IPS DF 19.7 (cell line): ENCODE results near the gene CCDC117.
"Not testable (repeated sequence)": the region's sequence is repeated elsewhere in the genome, so short reads cannot be mapped to it uniquely, and the experiment has no call there.

Experiments used
- DNase-seq: peaks from one replicate; pipeline ENCODE4 v3.0.0-alpha.2; 2013; ENCODE audit warnings: low read depth, low spot score

CCDC117 gene, protein sequence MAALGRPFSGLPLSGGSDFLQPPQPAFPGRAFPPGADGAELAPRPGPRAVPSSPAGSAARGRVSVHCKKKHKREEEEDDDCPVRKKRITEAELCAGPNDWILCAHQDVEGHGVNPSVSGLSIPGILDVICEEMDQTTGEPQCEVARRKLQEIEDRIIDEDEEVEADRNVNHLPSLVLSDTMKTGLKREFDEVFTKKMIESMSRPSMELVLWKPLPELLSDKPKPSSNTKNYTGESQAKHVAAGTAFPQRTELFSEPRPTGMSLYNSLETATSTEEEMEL

DNA sequence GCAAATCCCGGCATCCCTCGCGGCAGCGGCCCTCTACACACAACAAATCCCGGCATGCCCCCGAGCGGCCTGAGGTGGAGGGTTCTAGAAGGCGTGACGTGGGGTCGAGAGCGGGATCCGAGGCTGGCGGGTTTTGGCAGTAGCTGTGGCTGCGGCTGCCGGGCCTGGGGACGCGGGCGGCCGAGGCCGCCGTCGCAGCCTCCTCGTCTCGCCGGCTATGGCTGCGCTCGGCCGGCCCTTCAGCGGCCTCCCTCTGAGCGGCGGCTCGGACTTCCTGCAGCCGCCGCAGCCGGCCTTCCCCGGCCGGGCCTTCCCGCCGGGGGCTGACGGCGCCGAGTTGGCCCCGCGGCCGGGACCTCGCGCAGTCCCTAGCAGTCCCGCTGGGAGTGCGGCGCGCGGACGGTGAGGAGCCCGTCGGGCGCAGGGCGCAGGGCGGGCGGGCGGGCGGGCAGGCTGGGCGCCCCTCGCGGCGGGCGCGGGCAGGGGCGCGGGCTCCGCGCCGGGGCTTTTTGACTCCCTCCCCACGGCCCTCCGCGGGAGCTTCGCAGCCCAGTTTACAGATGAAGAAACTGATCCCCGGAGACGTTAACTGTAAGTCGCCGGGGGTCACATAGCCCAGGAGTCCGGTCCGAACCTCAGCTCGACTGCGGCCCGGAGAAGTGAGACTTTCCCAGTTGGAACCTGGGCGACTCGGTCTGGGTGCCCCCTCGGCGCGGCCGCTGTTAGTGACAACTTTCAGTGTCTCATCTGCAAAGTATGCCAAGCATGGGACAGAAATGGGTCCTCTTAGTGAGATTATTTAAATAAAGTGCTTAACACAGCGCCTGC is at the start of gene CCDC117:
Gene CCDC117, plus strand, starts transcription at position 63 of the 828 bp plus-strand sequence. Its CDS starts 155 bp downstream, at position 218.
- DNase-seq = peak; percentile 95

DNA sequence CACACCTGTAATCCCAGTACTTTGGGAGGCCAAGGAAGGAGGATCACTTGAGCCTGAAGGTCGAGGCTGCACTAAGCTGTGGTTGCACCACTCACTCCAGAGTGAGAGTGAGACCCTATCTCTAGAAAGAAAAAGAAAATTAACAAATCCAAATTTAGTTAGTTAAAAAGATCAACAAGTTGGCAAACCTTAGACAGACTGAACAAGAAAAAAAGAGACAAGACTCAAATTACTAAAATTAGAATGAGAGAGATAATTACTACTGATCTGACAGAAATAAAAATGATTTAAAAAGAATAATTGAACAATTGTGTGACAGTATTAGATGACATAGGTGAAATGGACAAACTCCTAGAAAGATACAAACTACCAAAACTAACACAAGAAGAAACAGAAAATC is 44.5 kb upstream of the CCDC117 start:
- DNase-seq = no peak

- no peak for DNase-seq
Observed at GRCh38 chr22:28728621-28729313, 43.7 kb upstream of the CCDC117 start.

- no peak for DNase-seq
Observed at GRCh38 chr22:28730179-28730578, 42.3 kb upstream of the CCDC117 start.

- no peak for DNase-seq
Observed at GRCh38 chr22:28734393-28734792, 38.1 kb upstream of the CCDC117 start.

DNA sequence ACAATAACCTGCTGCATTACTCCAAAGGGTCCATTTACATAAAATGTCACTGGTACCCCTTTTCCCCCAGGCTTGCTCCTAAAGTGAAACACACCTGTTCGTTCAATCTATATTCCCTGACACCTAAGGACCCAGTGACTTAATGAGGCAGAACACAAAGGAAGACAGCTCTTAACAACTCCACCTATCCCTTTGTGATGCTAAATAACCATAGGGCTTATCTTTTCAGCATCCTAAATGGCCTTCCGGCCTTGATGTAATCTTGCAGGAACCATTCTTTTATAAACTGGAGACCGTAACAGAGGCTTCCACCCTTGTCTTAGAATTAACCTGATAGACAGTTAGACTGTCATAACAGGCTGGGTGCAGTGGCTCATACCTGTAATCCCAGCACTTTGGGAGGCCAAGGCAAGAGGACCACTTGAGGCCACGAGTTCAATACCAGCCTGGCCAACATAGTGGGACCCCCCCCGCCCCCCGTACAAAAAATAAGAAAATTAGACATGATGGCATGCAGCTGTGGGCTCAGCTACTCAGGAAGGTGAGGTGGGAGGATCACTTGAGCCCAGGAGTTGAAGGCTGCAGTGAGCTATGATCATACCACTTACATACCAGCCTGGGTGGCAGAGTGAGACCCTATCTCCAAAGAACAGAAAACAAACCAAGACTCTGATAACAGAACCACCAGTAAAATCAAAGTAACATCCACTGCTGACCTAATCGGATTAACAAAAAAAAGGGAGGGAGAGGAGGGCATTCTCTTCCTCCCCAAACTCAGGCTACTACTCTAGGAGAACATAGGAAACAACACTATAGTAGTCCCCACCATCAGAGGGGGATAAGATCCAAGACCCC is 36.0 kb upstream of the CCDC117 start:
- no peak for DNase-seq

DNA sequence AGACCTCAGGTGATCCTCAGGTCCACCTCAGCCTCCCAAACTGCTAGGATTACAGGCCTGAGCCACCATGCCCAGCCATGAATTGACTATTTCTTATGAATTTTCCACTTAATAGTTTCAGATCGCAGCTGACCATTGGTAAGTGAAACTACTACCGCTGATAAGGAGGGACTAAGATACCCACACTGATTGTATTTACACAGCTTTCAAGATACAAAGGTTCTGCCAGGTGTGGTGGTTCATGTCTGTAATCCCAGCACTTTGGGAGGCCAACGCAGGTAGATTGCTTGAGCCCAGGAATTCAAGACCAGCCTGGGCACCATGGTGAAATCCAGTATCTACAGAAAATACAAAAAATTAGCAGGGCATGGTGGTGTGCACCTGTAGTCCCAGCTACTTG is 34.8 kb upstream of the CCDC117 start:
- no peak for DNase-seq

DNA sequence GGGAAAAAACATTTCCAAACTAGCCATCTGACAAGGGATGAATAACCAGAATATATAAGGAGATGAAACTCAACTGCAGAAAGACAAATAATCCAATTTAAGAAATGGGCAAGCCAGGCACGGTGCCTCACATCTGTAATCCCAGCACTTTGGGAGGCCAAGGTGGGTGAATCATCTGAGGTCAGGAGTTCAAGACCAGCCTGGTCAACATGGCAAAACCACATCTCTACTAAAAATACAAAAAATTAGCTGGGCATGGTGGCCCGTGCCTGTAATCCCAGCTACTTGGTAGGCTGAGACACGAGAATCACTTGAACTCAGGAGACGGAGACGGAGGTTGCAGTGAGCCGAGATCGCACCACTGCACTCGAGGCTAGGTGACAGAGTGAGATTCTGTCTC is 33.6 kb upstream of the CCDC117 start:
- not testable (repeated sequence) for DNase-seq

DNA sequence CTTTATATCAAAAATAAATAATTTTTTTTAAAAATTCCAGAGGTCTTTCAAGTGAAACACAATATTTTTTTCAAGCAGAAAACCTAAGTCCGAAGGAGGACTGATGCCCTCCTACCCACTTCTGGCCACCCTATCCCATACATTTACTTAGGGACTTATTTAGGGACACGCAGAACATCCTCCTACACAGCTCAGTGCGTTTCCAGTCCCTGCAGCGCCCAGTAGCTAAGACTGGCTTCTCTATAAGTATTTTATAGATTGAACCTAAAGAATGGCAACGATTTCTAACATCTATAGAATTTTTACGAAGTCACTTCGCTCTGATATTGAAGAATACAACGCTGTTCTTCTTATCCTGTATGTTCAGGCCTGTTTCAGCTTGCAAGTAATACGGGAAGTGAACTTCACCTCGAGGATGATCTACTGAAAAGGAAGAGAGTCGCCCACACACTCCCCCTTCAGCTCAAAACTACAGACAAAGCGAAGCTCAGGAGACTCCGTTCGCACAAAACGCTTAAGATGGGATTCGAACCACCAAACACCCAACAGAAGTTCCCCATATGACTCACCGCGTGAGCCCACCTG is 31.2 kb upstream of the CCDC117 start:
- DNase-seq = no peak

DNA sequence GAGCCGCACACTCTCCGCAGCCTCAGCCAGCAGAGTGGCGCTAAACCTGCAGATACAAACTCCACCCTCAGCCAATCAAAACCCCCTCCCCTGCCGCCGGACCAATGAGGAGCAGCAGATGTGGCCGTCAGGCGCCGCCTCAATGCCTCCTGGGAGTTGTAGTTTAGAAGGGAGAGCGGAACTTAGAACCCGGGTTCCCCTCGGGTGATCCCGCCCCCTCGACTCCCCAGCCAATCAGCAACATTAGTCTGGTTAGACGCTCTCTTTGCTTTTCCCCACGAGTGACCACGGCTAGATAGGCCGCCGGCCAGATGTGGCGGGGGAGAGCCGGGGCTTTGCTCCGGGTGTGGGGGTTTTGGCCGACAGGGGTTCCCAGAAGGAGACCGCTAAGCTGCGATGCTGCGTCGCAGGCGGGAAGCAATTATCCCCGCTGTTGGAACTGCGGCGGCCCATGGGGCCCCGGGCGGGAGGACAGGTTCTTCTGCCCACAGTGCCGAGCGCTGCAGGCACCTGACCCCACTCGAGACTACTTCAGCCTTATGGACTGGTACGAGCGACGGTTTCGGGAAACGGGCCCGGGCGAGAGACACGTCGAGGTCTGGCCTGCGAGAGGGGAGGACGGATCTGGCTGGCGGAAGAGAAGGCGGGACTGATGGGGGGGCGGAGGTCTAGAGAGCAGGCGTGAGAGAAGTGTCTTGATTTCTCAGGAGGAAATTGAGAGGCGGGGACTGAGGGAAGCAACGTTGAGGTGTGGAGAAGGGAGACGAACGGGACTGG is 30.5 kb upstream of the CCDC117 start, which contains the start of the genes CHEK2 and HSCB:
Gene CHEK2, minus strand, starts transcription at position 36 of the 777 bp plus-strand sequence. CDS start 7,099 bp downstream, outside the sequence.
Gene HSCB, plus strand, starts transcription at position 255 of the 777 bp plus-strand sequence. Its CDS starts 57 bp downstream, at position 312.
- peak; percentile 99 for DNase-seq

- no peak for DNase-seq
Observed at GRCh38 chr22:28742562-28742962, 29.9 kb upstream of the CCDC117 start.

DNA sequence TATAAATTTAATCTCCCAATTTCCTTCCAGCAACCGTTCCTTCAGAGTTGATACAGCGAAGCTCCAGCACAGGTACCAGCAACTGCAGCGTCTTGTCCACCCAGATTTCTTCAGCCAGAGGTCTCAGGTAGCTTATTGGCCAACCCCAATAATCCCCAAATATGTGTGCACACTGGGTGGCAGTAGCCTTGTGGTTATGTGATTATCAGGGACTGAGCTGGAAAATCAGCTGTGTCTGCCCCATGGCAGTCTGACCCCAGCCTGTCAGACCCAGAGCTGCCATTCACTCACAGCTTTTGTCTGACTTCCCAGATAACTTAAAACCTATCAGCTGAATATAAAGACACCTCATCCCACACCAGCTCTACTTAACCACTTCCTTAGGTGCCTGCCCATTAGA is 28.6 kb upstream of the CCDC117 start:
- DNase-seq = no peak

DNA sequence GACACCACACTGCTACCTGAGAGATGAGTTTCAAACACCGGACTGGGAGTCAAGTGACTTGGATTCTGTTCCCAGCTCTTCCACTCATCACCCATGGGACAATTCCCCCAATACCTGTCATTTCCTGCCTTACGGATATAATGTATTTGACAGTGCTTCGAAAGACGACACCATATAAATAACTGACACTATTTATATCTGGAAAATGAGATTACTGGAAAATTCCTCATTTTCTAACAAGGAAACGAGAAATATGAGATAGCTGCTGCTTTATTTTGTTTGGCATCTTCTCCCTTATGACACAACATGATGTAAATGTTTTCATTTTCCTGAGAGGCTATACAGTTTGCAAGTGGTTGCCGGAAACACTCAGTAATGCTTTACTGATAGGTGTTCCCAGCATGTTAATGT is 22.0 kb upstream of the CCDC117 start:
- DNase-seq = no peak

- DNase-seq = not testable (repeated sequence)
Observed at GRCh38 chr22:28754512-28754911, 18.0 kb upstream of the CCDC117 start.

GRCh38 chr22:28759861-28760560 is 12.5 kb upstream of the CCDC117 start:
- peak; percentile 87 for DNase-seq

- DNase-seq = no peak
Observed at GRCh38 chr22:28761449-28761755, 11.1 kb upstream of the CCDC117 start.

GRCh38 chr22:28762000-28762399 is 10.5 kb upstream of the CCDC117 start:
- DNase-seq = not testable (repeated sequence)

DNA sequence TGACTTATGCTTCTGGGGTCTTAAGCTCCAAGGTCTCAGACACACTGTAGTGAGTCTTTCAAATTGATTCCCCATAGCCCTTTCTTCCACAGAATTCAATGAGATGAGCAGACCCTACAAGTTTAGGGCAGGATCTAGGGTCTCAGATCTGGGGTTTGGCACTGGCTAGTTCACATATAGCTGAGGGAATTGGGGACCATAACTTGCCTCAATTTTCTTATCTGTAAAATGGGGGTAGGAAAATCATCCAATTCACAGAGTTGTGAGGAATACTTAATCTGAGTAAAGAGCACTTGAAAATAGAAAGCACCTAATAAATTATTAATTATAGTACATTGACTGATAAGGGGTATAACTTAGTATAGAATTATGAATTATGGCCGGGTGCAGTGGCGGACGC is 5.9 kb upstream of the CCDC117 start:
- no peak for DNase-seq

DNA sequence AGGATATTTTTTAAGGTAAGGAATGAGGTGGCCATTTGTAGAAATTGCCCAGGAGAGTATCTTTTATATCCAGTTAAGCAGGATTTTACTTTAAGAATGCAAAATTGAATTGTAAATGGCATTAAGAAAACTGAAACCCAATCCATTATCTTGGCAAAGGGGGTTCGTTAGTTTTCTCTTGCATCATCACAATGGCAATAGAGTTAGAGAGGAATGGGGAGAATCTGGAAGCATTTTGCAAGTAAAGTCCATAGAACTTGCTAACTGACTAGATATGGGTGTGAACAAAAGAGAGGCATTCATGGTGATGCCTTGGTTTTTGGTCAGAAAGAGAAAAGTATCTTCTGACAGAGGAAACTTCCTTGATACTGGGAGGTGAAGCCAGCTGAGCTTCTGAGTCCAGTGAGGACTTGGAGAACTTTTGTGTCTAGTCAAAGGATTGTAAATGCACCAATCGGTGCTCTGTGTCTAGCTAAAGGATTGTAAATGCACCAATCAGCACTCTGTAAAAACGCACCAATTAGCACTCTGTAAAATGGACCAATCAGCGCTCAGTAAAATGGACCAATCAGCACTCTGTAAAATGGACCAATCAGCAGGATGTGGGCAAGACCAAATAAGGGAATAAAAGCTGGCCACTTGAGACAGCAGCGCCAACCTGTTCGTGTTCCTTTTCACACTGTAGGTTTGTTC is 3.6 kb upstream of the CCDC117 start:
- DNase-seq = no peak
